Measurements from ENCODE around the gene RHBDD2. TPM values are rescaled to one million over a fixed set of nuclear protein-coding genes. Genes with fewer than 3 reads are reported as not detected.

Gene RHBDD2
- polyA plus RNA-seq, 1 donor (not counting 4 experiments of a cell fraction or from before 2014, with no cell fraction given), result 24.1 TPM

GRCh38 chr7:75891815-75892411 is 13.1 kb downstream of the RHBDD2 start:
- H3K4me3 ChIP-seq (ENCODE audit: control insufficient read depth in 2 of 3, extremely low read depth in 1 of 3, insufficient read depth in 2 of 3, low read depth in 1 of 3, low read length in 3 of 3), result no peak overlapping the region
- FAIRE-seq, result no peak
- dilution Hi-C loops (cut with MboI; ENCODE audit: extremely low pct_ligation_motif_present, low sequenced_read_pairs), result no loop called here

GRCh38 chr7:75892634-75893272 is 13.9 kb downstream of the RHBDD2 start:
- FAIRE-seq (peak; percentile 62), DNase-seq (ENCODE audit: low read depth, low spot score) (no peak)
- H3K4me1 ChIP-seq (ENCODE audit: control insufficient read depth, extremely low read depth, insufficient read depth, low read length), result peaks cover 17% of the 10 kb centered on the region
- no peaks in the 10 kb centered on the region for H4K20me1 ChIP-seq (ENCODE audit: control insufficient read depth, extremely low read depth, insufficient read depth, low read length)
- H3K4me3 ChIP-seq (ENCODE audit: control insufficient read depth in 2 of 3, extremely low read depth in 1 of 3, insufficient read depth in 2 of 3, low read depth in 1 of 3, low read length in 3 of 3), result peak overlapping the region in 1 of 3 experiments; percentile 12
- dilution Hi-C loops (cut with MboI; ENCODE audit: extremely low pct_ligation_motif_present, low sequenced_read_pairs), result no loop called here
- H3K36me3 ChIP-seq (ENCODE audit: control insufficient read depth in 2 of 2, extremely low read depth in 1 of 2, insufficient read depth in 2 of 2, low read length in 2 of 2), result peaks cover 4 to 6% of the 10 kb centered on the region in 2 experiments
- H3K27me3 ChIP-seq (ENCODE audit: control insufficient read depth, extremely low read depth, insufficient read depth, low read length), result no peaks in the 10 kb centered on the region
- no peaks in the 10 kb centered on the region for H3K79me2 ChIP-seq (ENCODE audit: control insufficient read depth, insufficient read depth, low read length)
- H2AFZ ChIP-seq (ENCODE audit: control insufficient read depth, low read length), result peak overlapping the region; percentile 79
- H3K9me3 ChIP-seq (ENCODE audit: control insufficient read depth, low read depth, low read length), result no peaks in the 10 kb centered on the region
- H3K9ac ChIP-seq (ENCODE audit: control insufficient read depth, extremely low read depth, insufficient read depth, low read length), result peak overlapping the region; percentile 61
- peak overlapping the region; percentile 46 for H3K27ac ChIP-seq (ENCODE audit: control insufficient read depth, insufficient read depth, low read length)
- H3K4me2 ChIP-seq (ENCODE audit: control insufficient read depth, extremely low read depth, insufficient read depth, low read depth, low read length), result peak overlapping the region; percentile 77
- no peaks in the 10 kb centered on the region for H3K9me1 ChIP-seq (ENCODE audit: control insufficient read depth, extremely low read depth, insufficient read depth, low read length)
- no peak for TF ChIP-seq EZH2 (IDR thresholded peaks at IDR 0.05; ENCODE audit: low read length)
- TF ChIP-seq, protein P1, sequence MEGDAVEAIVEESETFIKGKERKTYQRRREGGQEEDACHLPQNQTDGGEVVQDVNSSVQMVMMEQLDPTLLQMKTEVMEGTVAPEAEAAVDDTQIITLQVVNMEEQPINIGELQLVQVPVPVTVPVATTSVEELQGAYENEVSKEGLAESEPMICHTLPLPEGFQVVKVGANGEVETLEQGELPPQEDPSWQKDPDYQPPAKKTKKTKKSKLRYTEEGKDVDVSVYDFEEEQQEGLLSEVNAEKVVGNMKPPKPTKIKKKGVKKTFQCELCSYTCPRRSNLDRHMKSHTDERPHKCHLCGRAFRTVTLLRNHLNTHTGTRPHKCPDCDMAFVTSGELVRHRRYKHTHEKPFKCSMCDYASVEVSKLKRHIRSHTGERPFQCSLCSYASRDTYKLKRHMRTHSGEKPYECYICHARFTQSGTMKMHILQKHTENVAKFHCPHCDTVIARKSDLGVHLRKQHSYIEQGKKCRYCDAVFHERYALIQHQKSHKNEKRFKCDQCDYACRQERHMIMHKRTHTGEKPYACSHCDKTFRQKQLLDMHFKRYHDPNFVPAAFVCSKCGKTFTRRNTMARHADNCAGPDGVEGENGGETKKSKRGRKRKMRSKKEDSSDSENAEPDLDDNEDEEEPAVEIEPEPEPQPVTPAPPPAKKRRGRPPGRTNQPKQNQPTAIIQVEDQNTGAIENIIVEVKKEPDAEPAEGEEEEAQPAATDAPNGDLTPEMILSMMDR (optimal IDR thresholded peaks at IDR 0.05 in 1 of 3, IDR thresholded peaks at IDR 0.05 in 1 of 3, conservative IDR thresholded peaks at IDR 0.05 in 1 of 3; ENCODE audit: extremely low read depth in 1 of 3, insufficient read depth in 2 of 3, low read length in 3 of 3), result no peak

More at GRCh38 chr7:75891815-75892411, 13.1 kb downstream of the RHBDD2 start:
- Histone ChIP-seq H3K36me3 (ENCODE audit: control insufficient read depth in 2 of 2, extremely low read depth in 1 of 2, insufficient read depth in 2 of 2, low read length in 2 of 2) (peaks cover 7 to 8% of the 10 kb centered on the region in 2 experiments), H4K20me1 (ENCODE audit: control insufficient read depth, extremely low read depth, insufficient read depth, low read length) (no peaks in the 10 kb centered on the region), H2AFZ (ENCODE audit: control insufficient read depth, low read length) (no peak overlapping the region), H3K27me3 (ENCODE audit: control insufficient read depth, extremely low read depth, insufficient read depth, low read length) (no peaks in the 10 kb centered on the region), H3K27ac (ENCODE audit: control insufficient read depth, insufficient read depth, low read length) (no peak overlapping the region), H3K4me2 (ENCODE audit: control insufficient read depth, extremely low read depth, insufficient read depth, low read depth, low read length) (no peak overlapping the region), H3K9ac (ENCODE audit: control insufficient read depth, extremely low read depth, insufficient read depth, low read length) (no peak overlapping the region), H3K4me1 (ENCODE audit: control insufficient read depth, extremely low read depth, insufficient read depth, low read length) (peaks cover 17% of the 10 kb centered on the region), H3K9me1 (ENCODE audit: control insufficient read depth, extremely low read depth, insufficient read depth, low read length) (no peaks in the 10 kb centered on the region), H3K9me3 (ENCODE audit: control insufficient read depth, low read depth, low read length) (no peaks in the 10 kb centered on the region), H3K79me2 (ENCODE audit: control insufficient read depth, insufficient read depth, low read length) (no peaks in the 10 kb centered on the region)
- DNase-seq (ENCODE audit: low read depth, low spot score), result no peak
- no peak for TF ChIP-seq EZH2 (IDR thresholded peaks at IDR 0.05; ENCODE audit: low read length)

Measured in keratinocyte (primary cell).